Measurements from ENCODE around the gene IL17F. TPM values are rescaled to one million over a fixed set of nuclear protein-coding genes. Genes with fewer than 3 reads are reported as not detected.
A peak's percentile ranks its signal among the peaks of the same experiment; 100 is the strongest.

The IL17F gene
- total RNA-seq, 1 donor from 2014 or later: not detected

DNA sequence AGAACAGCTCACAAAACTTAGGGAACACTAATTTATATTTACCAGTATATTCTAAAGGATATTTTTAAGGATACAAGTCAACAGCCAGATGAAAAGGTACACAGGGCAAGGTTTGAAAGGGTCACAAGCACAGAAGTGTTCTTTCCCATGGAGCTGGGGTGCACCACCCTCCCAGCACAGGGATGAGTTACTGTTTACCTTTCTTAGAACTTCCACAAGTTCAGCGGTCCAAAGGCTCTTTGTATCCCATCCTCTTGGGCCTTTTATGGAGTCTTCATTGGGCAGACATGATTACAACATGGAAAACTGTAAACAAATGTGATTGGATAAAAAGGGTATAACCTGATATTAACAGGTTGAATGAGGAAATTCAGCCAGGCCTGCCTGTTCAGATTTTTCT, 1.1 kb upstream of the IL17F start:
- H3K4me1 ChIP-seq: no peaks in the 10 kb centered on the region
- no peak for TF ChIP-seq CTCF (IDR thresholded peaks at IDR 0.05; ENCODE audit: borderline replicate concordance)
- H3K9me3 ChIP-seq (replicated peaks): no peaks in the 10 kb centered on the region
- no peak overlapping the region for H3K27ac ChIP-seq (replicated peaks)
- no peak overlapping the region for H3K4me3 ChIP-seq
- no peaks in the 10 kb centered on the region for H3K36me3 ChIP-seq
- peaks cover 25% of the 10 kb centered on the region for H3K27me3 ChIP-seq (ENCODE audit: low read depth)
- no peak for DNase-seq
- intact Hi-C loops (cut with micrococcal nuclease): no loop called here

- H3K27me3 ChIP-seq (ENCODE audit: low read depth): peaks cover 9% of the 10 kb centered on the region
- TF ChIP-seq CTCF (IDR thresholded peaks at IDR 0.05; ENCODE audit: borderline replicate concordance): no peak
- no peaks in the 10 kb centered on the region for H3K9me3 ChIP-seq (replicated peaks)
- DNase-seq: no peak
- H3K36me3 ChIP-seq: no peaks in the 10 kb centered on the region
- H3K4me1 ChIP-seq: no peaks in the 10 kb centered on the region
- no peak overlapping the region for H3K4me3 ChIP-seq
- intact Hi-C loops (cut with micrococcal nuclease): no loop called here
- H3K27ac ChIP-seq (replicated peaks): no peak overlapping the region
These were observed 912 bp downstream of the IL17F start for GRCh38 chr6:52243282-52243893.

GRCh38 chr6:52241819-52242218, 2.5 kb downstream of the IL17F start:
- no peak for DNase-seq
- Histone ChIP-seq H3K27ac (replicated peaks) (no peak overlapping the region), H3K36me3 (no peaks in the 10 kb centered on the region), H3K27me3 (ENCODE audit: low read depth) (peaks cover 16% of the 10 kb centered on the region), H3K4me3 (no peak overlapping the region), H3K4me1 (no peaks in the 10 kb centered on the region), H3K9me3 (replicated peaks) (no peaks in the 10 kb centered on the region)
- TF ChIP-seq CTCF (IDR thresholded peaks at IDR 0.05; ENCODE audit: borderline replicate concordance): no peak
- intact Hi-C loops (cut with micrococcal nuclease): no loop called here

GRCh38 chr6:52233975-52234823, 10.1 kb downstream of the IL17F start:
- no peak for DNase-seq
- intact Hi-C loops (cut with micrococcal nuclease): loop anchor here (10.0 kb wide), 1 partner anchor 69 kb away; no protein-coding TSS in a partner anchor

GRCh38 chr6:52233005-52233404, 11.3 kb downstream of the IL17F start:
- Histone ChIP-seq H3K27ac (replicated peaks) (no peak overlapping the region), H3K36me3 (no peaks in the 10 kb centered on the region), H3K9me3 (replicated peaks) (no peaks in the 10 kb centered on the region), H3K27me3 (ENCODE audit: low read depth) (peaks cover 15% of the 10 kb centered on the region), H3K4me1 (no peaks in the 10 kb centered on the region), H3K4me3 (no peak overlapping the region)
- TF ChIP-seq CTCF (IDR thresholded peaks at IDR 0.05; ENCODE audit: borderline replicate concordance): no peak
- intact Hi-C loops (cut with micrococcal nuclease): loop anchor here (10.0 kb wide), 1 partner anchor 68 kb away; no protein-coding TSS in a partner anchor
- no peak for DNase-seq

More at GRCh38 chr6:52233975-52234823, 10.1 kb downstream of the IL17F start:
- H3K27me3 ChIP-seq (ENCODE audit: low read depth): peaks cover 21% of the 10 kb centered on the region
- no peaks in the 10 kb centered on the region for H3K9me3 ChIP-seq (replicated peaks)
- H3K27ac ChIP-seq (replicated peaks): no peak overlapping the region
- no peak overlapping the region for H3K4me3 ChIP-seq
- TF ChIP-seq CTCF (IDR thresholded peaks at IDR 0.05; ENCODE audit: borderline replicate concordance): peak; percentile 60
- no peaks in the 10 kb centered on the region for H3K36me3 ChIP-seq
- H3K4me1 ChIP-seq: no peaks in the 10 kb centered on the region
